ENCODE data around the gene NEURL2.

Gene NEURL2

GRCh38 chr20:45852326-45852725, 38.7 kb downstream of the NEURL2 start:
- H2BK12ac ChIP-seq (ENCODE audit: low read length) = no peak overlapping the region
- H2BK120ac ChIP-seq (ENCODE audit: low read depth, low read length) = no peak overlapping the region
- peaks cover 2% of the 10 kb centered on the region for H3K79me1 ChIP-seq (ENCODE audit: low read depth, low read length)
- DNase-seq (ENCODE audit: low spot score) = no peak
- no peak overlapping the region for H3K23ac ChIP-seq (ENCODE audit: low read depth, low read length, poor library complexity)
- H3K27ac ChIP-seq (replicated peaks; ENCODE audit: low read length) = no peak overlapping the region
- H3K14ac ChIP-seq (ENCODE audit: low read length) = no peak overlapping the region
- H2AK5ac ChIP-seq (ENCODE audit: low read depth, low read length) = no peak overlapping the region
- no CpG with 5 or more reads among the region's 6 CpGs for WGBS, 2 donors (ENCODE audit: extremely low coverage in 2 of 2, insufficient read length in 2 of 2, insufficient replicate concordance in 1 of 2)
- no peak overlapping the region for H2BK5ac ChIP-seq (ENCODE audit: low read length)
- H3K36me3 ChIP-seq (replicated peaks in 1 of 2; ENCODE audit: control insufficient read depth in 2 of 2, insufficient read depth in 2 of 2, low read length in 2 of 2) = peaks cover 0 to 26% of the 10 kb centered on the region in 2 donors
- no peak overlapping the region for H3K4me2 ChIP-seq (ENCODE audit: insufficient read depth, low read length, poor library complexity, severe bottlenecking)
- no peak overlapping the region for H4K91ac ChIP-seq (ENCODE audit: low read depth, low read length, poor library complexity)
- peaks cover 2 to 5% of the 10 kb centered on the region in 2 donors for H3K4me1 ChIP-seq (ENCODE audit: control insufficient read depth in 2 of 2, insufficient read depth in 1 of 2, low read depth in 1 of 2, low read length in 2 of 2)
- H3K4me3 ChIP-seq (ENCODE audit: low read length in 2 of 2) = no peak overlapping the region
- H3K4ac ChIP-seq (ENCODE audit: low read length) = no peak overlapping the region
- no peaks in the 10 kb centered on the region for H3K9me3 ChIP-seq (replicated peaks in 1 of 2; ENCODE audit: control insufficient read depth in 2 of 2, insufficient read depth in 1 of 2, low read depth in 1 of 2, low read length in 2 of 2)
- no peak overlapping the region for H4K8ac ChIP-seq (ENCODE audit: low read depth, low read length)
- H2BK15ac ChIP-seq (ENCODE audit: low read length) = no peak overlapping the region
- no peak overlapping the region for H2AFZ ChIP-seq (ENCODE audit: low read length)
- H3K18ac ChIP-seq (ENCODE audit: low read length) = no peak overlapping the region
- H3K27me3 ChIP-seq (ENCODE audit: control insufficient read depth in 3 of 3, insufficient read depth in 3 of 3, low read depth in 1 of 3, low read length in 3 of 3) = no peaks in the 10 kb centered on the region
- H3K9ac ChIP-seq (ENCODE audit: low read depth, low read length, poor library complexity) = no peak overlapping the region

- H2BK12ac ChIP-seq (ENCODE audit: low read length) = no peak overlapping the region
- no peak overlapping the region for H3K4me2 ChIP-seq (ENCODE audit: insufficient read depth, low read length, poor library complexity, severe bottlenecking)
- H2BK5ac ChIP-seq (ENCODE audit: low read length) = no peak overlapping the region
- no peak overlapping the region for H3K23ac ChIP-seq (ENCODE audit: low read depth, low read length, poor library complexity)
- H3K27ac ChIP-seq (replicated peaks; ENCODE audit: low read length) = no peak overlapping the region
- no peak overlapping the region for H4K8ac ChIP-seq (ENCODE audit: low read depth, low read length)
- no peak overlapping the region for H3K4ac ChIP-seq (ENCODE audit: low read length)
- peaks cover 0 to 2% of the 10 kb centered on the region in 2 donors for H3K4me1 ChIP-seq (ENCODE audit: control insufficient read depth in 2 of 2, insufficient read depth in 1 of 2, low read depth in 1 of 2, low read length in 2 of 2)
- no peak overlapping the region for H2BK120ac ChIP-seq (ENCODE audit: low read depth, low read length)
- H3K36me3 ChIP-seq (replicated peaks in 1 of 2; ENCODE audit: control insufficient read depth in 2 of 2, insufficient read depth in 2 of 2, low read length in 2 of 2) = peaks cover 0 to 31% of the 10 kb centered on the region in 2 donors
- no peak for DNase-seq (ENCODE audit: low spot score)
- no peak overlapping the region for H2AK5ac ChIP-seq (ENCODE audit: low read depth, low read length)
- H2BK15ac ChIP-seq (ENCODE audit: low read length) = no peak overlapping the region
- H4K91ac ChIP-seq (ENCODE audit: low read depth, low read length, poor library complexity) = no peak overlapping the region
- no peaks in the 10 kb centered on the region for H3K79me1 ChIP-seq (ENCODE audit: low read depth, low read length)
- H3K9ac ChIP-seq (ENCODE audit: low read depth, low read length, poor library complexity) = no peak overlapping the region
- no peaks in the 10 kb centered on the region for H3K9me3 ChIP-seq (replicated peaks in 1 of 2; ENCODE audit: control insufficient read depth in 2 of 2, insufficient read depth in 1 of 2, low read depth in 1 of 2, low read length in 2 of 2)
- no peak overlapping the region for H3K14ac ChIP-seq (ENCODE audit: low read length)
- no peak overlapping the region for H2AFZ ChIP-seq (ENCODE audit: low read length)
- H3K27me3 ChIP-seq (ENCODE audit: control insufficient read depth in 3 of 3, insufficient read depth in 3 of 3, low read depth in 1 of 3, low read length in 3 of 3) = no peaks in the 10 kb centered on the region
- H3K4me3 ChIP-seq (ENCODE audit: low read length in 2 of 2) = no peak overlapping the region
- no peak overlapping the region for H3K18ac ChIP-seq (ENCODE audit: low read length)
Observed at GRCh38 chr20:45851501-45851900, 39.5 kb downstream of the NEURL2 start.

GRCh38 chr20:45850926-45851325, 40.1 kb downstream of the NEURL2 start:
- Histone ChIP-seq H2BK15ac (ENCODE audit: low read length) (no peak overlapping the region), H2BK12ac (ENCODE audit: low read length) (no peak overlapping the region), H2AK5ac (ENCODE audit: low read depth, low read length) (no peak overlapping the region), H2AFZ (ENCODE audit: low read length) (no peak overlapping the region), H3K23ac (ENCODE audit: low read depth, low read length, poor library complexity) (no peak overlapping the region), H3K14ac (ENCODE audit: low read length) (no peak overlapping the region), H3K18ac (ENCODE audit: low read length) (no peak overlapping the region), H3K4me2 (ENCODE audit: insufficient read depth, low read length, poor library complexity, severe bottlenecking) (no peak overlapping the region), H3K36me3 (replicated peaks in 1 of 2; ENCODE audit: control insufficient read depth in 2 of 2, insufficient read depth in 2 of 2, low read length in 2 of 2) (peaks cover 2 to 37% of the 10 kb centered on the region in 2 donors), H3K4me3 (ENCODE audit: low read length in 2 of 2) (no peak overlapping the region), H4K8ac (ENCODE audit: low read depth, low read length) (no peak overlapping the region), H3K9ac (ENCODE audit: low read depth, low read length, poor library complexity) (no peak overlapping the region), H4K91ac (ENCODE audit: low read depth, low read length, poor library complexity) (no peak overlapping the region), H3K4ac (ENCODE audit: low read length) (no peak overlapping the region), H2BK5ac (ENCODE audit: low read length) (no peak overlapping the region), H3K27me3 (ENCODE audit: control insufficient read depth in 3 of 3, insufficient read depth in 3 of 3, low read depth in 1 of 3, low read length in 3 of 3) (no peaks in the 10 kb centered on the region), H3K79me1 (ENCODE audit: low read depth, low read length) (no peaks in the 10 kb centered on the region), H3K27ac (replicated peaks; ENCODE audit: low read length) (no peak overlapping the region), H2BK120ac (ENCODE audit: low read depth, low read length) (no peak overlapping the region), H3K4me1 (ENCODE audit: control insufficient read depth in 2 of 2, insufficient read depth in 1 of 2, low read depth in 1 of 2, low read length in 2 of 2) (peaks cover 0 to 2% of the 10 kb centered on the region in 2 donors), H3K9me3 (replicated peaks in 1 of 2; ENCODE audit: control insufficient read depth in 2 of 2, insufficient read depth in 1 of 2, low read depth in 1 of 2, low read length in 2 of 2) (no peaks in the 10 kb centered on the region)
- no CpG with 5 or more reads among the region's 1 CpG for WGBS, 2 donors (ENCODE audit: extremely low coverage in 2 of 2, insufficient read length in 2 of 2, insufficient replicate concordance in 1 of 2)
- no peak for DNase-seq (ENCODE audit: low spot score)

- WGBS, 2 donors (ENCODE audit: extremely low coverage in 2 of 2, insufficient read length in 2 of 2, insufficient replicate concordance in 1 of 2) = no CpG with 5 or more reads among the region's 2 CpGs
- Histone ChIP-seq H3K4me2 (ENCODE audit: insufficient read depth, low read length, poor library complexity, severe bottlenecking) (no peak overlapping the region), H3K27me3 (ENCODE audit: control insufficient read depth in 3 of 3, insufficient read depth in 3 of 3, low read depth in 1 of 3, low read length in 3 of 3) (no peaks in the 10 kb centered on the region), H4K8ac (ENCODE audit: low read depth, low read length) (no peak overlapping the region), H3K27ac (replicated peaks; ENCODE audit: low read length) (no peak overlapping the region), H3K14ac (ENCODE audit: low read length) (no peak overlapping the region), H3K36me3 (replicated peaks in 1 of 2; ENCODE audit: control insufficient read depth in 2 of 2, insufficient read depth in 2 of 2, low read length in 2 of 2) (peaks cover 5 to 43% of the 10 kb centered on the region in 2 donors), H2BK5ac (ENCODE audit: low read length) (no peak overlapping the region), H3K4me3 (ENCODE audit: low read length in 2 of 2) (no peak overlapping the region), H3K79me1 (ENCODE audit: low read depth, low read length) (no peaks in the 10 kb centered on the region), H3K9me3 (replicated peaks in 1 of 2; ENCODE audit: control insufficient read depth in 2 of 2, insufficient read depth in 1 of 2, low read depth in 1 of 2, low read length in 2 of 2) (no peaks in the 10 kb centered on the region), H4K91ac (ENCODE audit: low read depth, low read length, poor library complexity) (no peak overlapping the region), H3K4me1 (ENCODE audit: control insufficient read depth in 2 of 2, insufficient read depth in 1 of 2, low read depth in 1 of 2, low read length in 2 of 2) (no peaks in the 10 kb centered on the region), H3K18ac (ENCODE audit: low read length) (no peak overlapping the region), H2BK120ac (ENCODE audit: low read depth, low read length) (no peak overlapping the region), H2BK12ac (ENCODE audit: low read length) (no peak overlapping the region), H2BK15ac (ENCODE audit: low read length) (no peak overlapping the region), H3K4ac (ENCODE audit: low read length) (no peak overlapping the region), H3K9ac (ENCODE audit: low read depth, low read length, poor library complexity) (no peak overlapping the region), H2AFZ (ENCODE audit: low read length) (no peak overlapping the region), H3K23ac (ENCODE audit: low read depth, low read length, poor library complexity) (no peak overlapping the region), H2AK5ac (ENCODE audit: low read depth, low read length) (no peak overlapping the region)
- DNase-seq (ENCODE audit: low spot score) = no peak
Observed at GRCh38 chr20:45850238-45850637, 40.8 kb downstream of the NEURL2 start.

Data from neuronal stem cell (in vitro differentiated cells).